Skin of body (tissue), 3 donors: ENCODE results near the gene RAB30. TPM values are rescaled to one million over a fixed set of nuclear protein-coding genes. Genes with fewer than 3 reads are reported as not detected.
"Not testable (repeated sequence)": the region's sequence is repeated elsewhere in the genome, so short reads cannot be mapped to it uniquely, and the experiment has no call there.

Experiments used
- DNase-seq: peaks from one replicate; lab custom pipeline; 2025; lab: John Stamatoyannopoulos, UW
- small RNA-seq: library from RNA; depleted of rRNA; stranded (forward); fragments of <200 nt; gene quantifications from one replicate; pipeline ENCODE3, GENCODE V24; 2014; ENCODE audit warnings: low replicate concordance
- total RNA-seq: library from RNA; depleted of rRNA; stranded (reverse); fragments of >200 nt; gene quantifications from one replicate; pipeline ENCODE4 v1.2.3, GENCODE V29; 2014

RAB30 gene
- total RNA-seq, 1 donor from 2014 or later, result 22.4 TPM

GRCh38 chr11:82949352-82949751 is 122.3 kb downstream of the RAB30 start:
- no peak for DNase-seq

- DNase-seq, result no peak
Observed at GRCh38 chr11:82945682-82946081, 126.0 kb downstream of the RAB30 start.

GRCh38 chr11:82945041-82945440 is 126.7 kb downstream of the RAB30 start:
- DNase-seq, result not testable (repeated sequence)

- DNase-seq, result no peak
Observed at GRCh38 chr11:82944198-82944597, 127.5 kb downstream of the RAB30 start.

- not testable (repeated sequence) for DNase-seq
Observed at GRCh38 chr11:82943430-82943829, 128.3 kb downstream of the RAB30 start.

- no peak for DNase-seq
Observed at GRCh38 chr11:82942376-82942775, 129.3 kb downstream of the RAB30 start.

GRCh38 chr11:82939456-82939855 is 132.2 kb downstream of the RAB30 start:
- no peak for DNase-seq

GRCh38 chr11:82937554-82937953 is 134.1 kb downstream of the RAB30 start:
- DNase-seq, result no peak

- no peak for DNase-seq
Observed at GRCh38 chr11:82936261-82936660, 135.4 kb downstream of the RAB30 start.

GRCh38 chr11:82932564-82932963 is 139.1 kb downstream of the RAB30 start:
- no peak for DNase-seq

- DNase-seq, result no peak
Observed at GRCh38 chr11:82930734-82931133, 141.0 kb downstream of the RAB30 start.

- DNase-seq, result no peak
Observed at GRCh38 chr11:82930229-82930628, 141.5 kb downstream of the RAB30 start.

GRCh38 chr11:82929121-82929520 is 142.6 kb downstream of the RAB30 start:
- no peak for DNase-seq

- DNase-seq, result no peak
Observed at GRCh38 chr11:82927264-82927880, 144.3 kb downstream of the RAB30 start.

GRCh38 chr11:82924522-82925224 is 147.0 kb downstream of the RAB30 start:
- no peak for DNase-seq

Small RNA genes within 50 kb of the gene (small RNA-seq; reads per million reads assigned to genes)
- not detected for gene SNORA70E

Other genes with a start within 250 kb of the RAB30 start
- gene PRCP, start 171.5 kb downstream of the RAB30 start, total RNA-seq, result 68.8 TPM
- gene DDIAS, start 170.2 kb downstream of the RAB30 start, total RNA-seq, result 3.3 TPM
- gene PCF11, start 85.2 kb upstream of the RAB30 start, total RNA-seq, result 52.2 TPM
- 6.3 TPM for gene ANKRD42, start 121.8 kb upstream of the RAB30 start, total RNA-seq
- gene CCDC90B, start 214.5 kb upstream of the RAB30 start, total RNA-seq, result 43.1 TPM